Ureter (tissue), 1 donor: ENCODE data around the gene ATP9A. TPM values are rescaled to one million over a fixed set of nuclear protein-coding genes. Genes with fewer than 3 reads are reported as not detected.

Source experiments
- DNase-seq: peaks from one replicate; pipeline ENCODE4 v3.0.0-alpha.2; 2020; ENCODE audit warnings: low spot score
- total RNA-seq: library from RNA; stranded (reverse); gene quantifications from one replicate; pipeline ENCODE4 v1.2.4, GENCODE V29; 2023
- donor health status: DM: yes; HTN: yes; CAD: no.

Gene ATP9A
- total RNA-seq, 1 donor from 2014 or later: 64.5 TPM

- peak; percentile 73 for DNase-seq
These were observed 136.9 kb downstream of the ATP9A start for GRCh38 chr20:51631011-51631950.

- DNase-seq: no peak
These were observed 138.7 kb downstream of the ATP9A start for GRCh38 chr20:51629399-51630058.

- DNase-seq: no peak
These were observed 139.4 kb downstream of the ATP9A start for GRCh38 chr20:51628533-51629398.

- no peak for DNase-seq
These were observed 140.6 kb downstream of the ATP9A start for GRCh38 chr20:51627586-51627985.

- no peak for DNase-seq
These were observed 143.1 kb downstream of the ATP9A start for GRCh38 chr20:51625105-51625504.

GRCh38 chr20:51624157-51624731, 143.9 kb downstream of the ATP9A start:
- DNase-seq: no peak

- DNase-seq: no peak
These were observed 144.9 kb downstream of the ATP9A start for GRCh38 chr20:51623255-51623654.

- no peak for DNase-seq
These were observed 146.0 kb downstream of the ATP9A start for GRCh38 chr20:51622004-51622874.

GRCh38 chr20:51620432-51620831, 147.8 kb downstream of the ATP9A start:
- DNase-seq: no peak

- DNase-seq: no peak
These were observed 152.1 kb downstream of the ATP9A start for GRCh38 chr20:51616060-51616459.

- no peak for DNase-seq
These were observed 153.5 kb downstream of the ATP9A start for GRCh38 chr20:51614687-51615086.

GRCh38 chr20:51613580-51613979, 154.6 kb downstream of the ATP9A start:
- DNase-seq: no peak

GRCh38 chr20:51612896-51613295, 155.3 kb downstream of the ATP9A start:
- no peak for DNase-seq

GRCh38 chr20:51611625-51611890, 156.6 kb downstream of the ATP9A start:
- no peak for DNase-seq

GRCh38 chr20:51610761-51611624, 157.2 kb downstream of the ATP9A start:
- no peak for DNase-seq

- DNase-seq: no peak
These were observed 158.1 kb downstream of the ATP9A start for GRCh38 chr20:51610111-51610510.

- DNase-seq: no peak
These were observed 158.9 kb downstream of the ATP9A start for GRCh38 chr20:51609251-51609650.

GRCh38 chr20:51608061-51608460, 160.1 kb downstream of the ATP9A start:
- DNase-seq: no peak

- no peak for DNase-seq
These were observed 161.0 kb downstream of the ATP9A start for GRCh38 chr20:51607170-51607569.

- no peak for DNase-seq
These were observed 163.3 kb downstream of the ATP9A start for GRCh38 chr20:51604851-51605250.
